H1 (cell line): Measurements from ENCODE around the gene C20orf96. TPM values are rescaled to one million over a fixed set of nuclear protein-coding genes. Genes with fewer than 3 reads are reported as not detected.

ENCODE experiments used
- CTCF ChIA-PET: fragments of 300-600 bp; sonication (Branson Sonifier 250); formaldehyde crosslinking; loops from one replicate; lab custom pipeline; 2021; ENCODE audit not compliant: partially characterized antibody; lab: Charles Lee
- POLR2A ChIA-PET: fragments of 300-600 bp; sonication (Branson Sonifier 250); formaldehyde crosslinking; loops from one replicate; lab custom pipeline; 2021; ENCODE audit warnings: inconsistent platforms; ENCODE audit not compliant: partially characterized antibody; lab: Charles Lee
- DNase-seq, 2 experiments: peaks; one replicate each; pipeline versions ENCODE4 v3.0.0 to v3.0.0-alpha.2; 2010 to 2022; ENCODE audit warnings: low spot score in 2 of 2, low read depth in 1 of 2, mixed read lengths in 1 of 2
- FAIRE-seq: peaks from 2 replicates; lab custom pipeline; 2011; peaks lifted over from hg19 to GRCh38; lab: Jason Lieb, UNC
- H2AFZ ChIP-seq: 2 replicates; pipeline ENCODE4 v1.8.1; 2012; ENCODE audit warnings: low read length, inconsistent platforms
- H2AK5ac ChIP-seq: 2 replicates; pipeline ENCODE4 v1.6.1; 2013; ENCODE audit warnings: low read depth, low read length
- H2BK120ac ChIP-seq: replicated peaks from 2 replicates; pipeline ENCODE3; 2013; ENCODE audit warnings: low read depth, low read length, inconsistent platforms
- H2BK12ac ChIP-seq: 2 replicates; pipeline ENCODE4 v1.6.1; 2013; ENCODE audit warnings: low read depth, low read length
- H2BK15ac ChIP-seq: 2 replicates; pipeline ENCODE4 v1.6.1; 2013; ENCODE audit warnings: low read length
- H2BK20ac ChIP-seq: 2 replicates; pipeline ENCODE4 v1.6.1; 2013; ENCODE audit warnings: low read length
- H2BK5ac ChIP-seq: 2 replicates; pipeline ENCODE4 v1.6.1; 2013; ENCODE audit warnings: low read depth, low read length
- H3K14ac ChIP-seq: 2 replicates; pipeline ENCODE4 v1.6.1; 2013; ENCODE audit warnings: inconsistent platforms; ENCODE audit not compliant: insufficient read length
- H3K18ac ChIP-seq: 2 replicates; pipeline ENCODE4 v1.6.1; 2013; ENCODE audit warnings: low read length; ENCODE audit errors: extremely low read depth
- H3K23ac ChIP-seq: 2 replicates; pipeline ENCODE4 v1.6.1; 2013; ENCODE audit warnings: inconsistent platforms; ENCODE audit not compliant: insufficient read length
- H3K23me2 ChIP-seq: 2 replicates; pipeline ENCODE4 v1.6.1; 2013; ENCODE audit warnings: low read depth, low read length
- H3K27ac ChIP-seq: 2 replicates; pipeline ENCODE4 v1.6.1; 2011; ENCODE audit warnings: low read depth, low read length, inconsistent platforms
- H3K27me3 ChIP-seq, 4 experiments: replicated peaks in 1 of 4; 1 replicate in 1 of 4; 2 replicates in 3 of 4; pipeline versions ENCODE4 v1.6.1 to v1.8.1; 2011 to 2013; ENCODE audit warnings: low read length in 3 of 4, mild to moderate bottlenecking in 3 of 4, inconsistent platforms in 2 of 4, mixed read lengths in 2 of 4, moderate library complexity in 1 of 4; ENCODE audit not compliant: control insufficient read depth in 3 of 4, insufficient read depth in 3 of 4; ENCODE audit errors: extremely low read depth in 1 of 4
- H3K36me3 ChIP-seq, 4 experiments: 2 replicates each; pipeline versions ENCODE4 v1.6.1 to v1.8.1; 2011 to 2013; ENCODE audit warnings: mild to moderate bottlenecking in 4 of 4, low read length in 3 of 4, moderate library complexity in 2 of 4, control low read depth in 1 of 4, inconsistent platforms in 1 of 4; ENCODE audit not compliant: insufficient read depth in 4 of 4, control insufficient read depth in 2 of 4
- H3K4ac ChIP-seq: replicated peaks from 2 replicates; pipeline ENCODE3; 2013; ENCODE audit warnings: low read length, low read depth, mixed read lengths, inconsistent platforms; ENCODE audit not compliant: insufficient read length
- H3K4me1 ChIP-seq, 4 experiments: replicated peaks in 1 of 4; 1 replicate in 1 of 4; 2 replicates in 3 of 4; pipeline versions ENCODE4 v1.6.1 to v1.8.1; 2011 to 2013; ENCODE audit warnings: low read length in 3 of 4, inconsistent platforms in 2 of 4, mixed read lengths in 1 of 4; ENCODE audit not compliant: insufficient read depth in 4 of 4, control insufficient read depth in 3 of 4
- H3K4me2 ChIP-seq, 2 experiments: 2 replicates each; pipeline versions ENCODE4 v1.6.1 to v1.8.1; 2011 to 2013; ENCODE audit warnings: low read depth in 2 of 2, low read length in 2 of 2, control low read depth in 1 of 2, inconsistent platforms in 1 of 2, mild to moderate bottlenecking in 1 of 2; ENCODE audit not compliant: insufficient read depth in 1 of 2
- H3K4me3 ChIP-seq, 4 experiments: fragments of 200-600, 300-600 bp in 1 of 4; sonication (generic), shearing (Covaris generic), sonication (Bioruptor Twin) in 1 of 4; 2 replicates each; pipeline versions ENCODE4 v1.5.1 to v1.8.1; 2011 to 2016; ENCODE audit warnings: low read length in 4 of 4, low read depth in 3 of 4, control low read depth in 2 of 4, inconsistent platforms in 2 of 4, mild to moderate bottlenecking in 2 of 4, mixed read lengths in 1 of 4, moderate library complexity in 1 of 4; ENCODE audit not compliant: insufficient read depth in 2 of 4; ENCODE audit errors: extremely low read depth in 1 of 4
- H3K56ac ChIP-seq: replicated peaks from 2 replicates; pipeline ENCODE3; 2013; ENCODE audit warnings: low read depth, mild to moderate bottlenecking, mixed read lengths, low read length, inconsistent platforms; ENCODE audit not compliant: insufficient read length
- H3K79me1 ChIP-seq: 2 replicates; pipeline ENCODE4 v1.6.1; 2013; ENCODE audit warnings: low read depth, low read length, control low read depth
- H3K79me2 ChIP-seq, 2 experiments: 2 replicates each; pipeline versions ENCODE4 v1.6.1 to v1.8.1; 2012 to 2013; ENCODE audit warnings: low read length in 2 of 2, mild to moderate bottlenecking in 2 of 2, inconsistent platforms in 1 of 2; ENCODE audit not compliant: insufficient read depth in 2 of 2, control insufficient read depth in 1 of 2
- H3K9ac ChIP-seq, 4 experiments: replicated peaks in 1 of 4; 1 replicate in 1 of 4; 2 replicates in 3 of 4; pipeline versions ENCODE4 v1.6.1 to v1.8.1; 2011 to 2013; ENCODE audit warnings: low read depth in 3 of 4, low read length in 3 of 4, control low read depth in 2 of 4, mild to moderate bottlenecking in 2 of 4, moderate library complexity in 2 of 4, inconsistent platforms in 1 of 4; ENCODE audit errors: extremely low read depth in 1 of 4
- H3K9me3 ChIP-seq, 2 experiments: 2 replicates each; pipeline versions ENCODE4 v1.6.1 to v1.8.1; 2012 to 2013; ENCODE audit warnings: mild to moderate bottlenecking in 2 of 2, moderate library complexity in 2 of 2, control low read depth in 1 of 2, inconsistent platforms in 1 of 2, low read depth in 1 of 2, low read length in 1 of 2, mixed read lengths in 1 of 2; ENCODE audit not compliant: insufficient read depth in 2 of 2
- H4K20me1 ChIP-seq, 2 experiments: replicated peaks in 1 of 2; 2 replicates each; pipeline versions ENCODE3 to v1.8.1; 2011 to 2013; ENCODE audit warnings: inconsistent platforms in 2 of 2, low read length in 2 of 2, mild to moderate bottlenecking in 1 of 2; ENCODE audit not compliant: insufficient read depth in 2 of 2, control insufficient read depth in 1 of 2
- H4K5ac ChIP-seq: 2 replicates; pipeline ENCODE4 v1.6.1; 2013; ENCODE audit warnings: low read length, low read depth, mixed read lengths, inconsistent platforms; ENCODE audit not compliant: insufficient read length
- H4K8ac ChIP-seq: 2 replicates; pipeline ENCODE4 v1.8.0; 2013; ENCODE audit warnings: mild to moderate bottlenecking, moderate library complexity, low read length, inconsistent platforms; ENCODE audit not compliant: insufficient read depth; ENCODE audit errors: extremely low read depth
- H4K91ac ChIP-seq: replicated peaks from 2 replicates; pipeline ENCODE3; 2013; ENCODE audit warnings: low read length, mixed read lengths, inconsistent platforms; ENCODE audit not compliant: insufficient read length
- HDAC6 ChIP-seq: IDR thresholded peaks from one replicate; pipeline ENCODE4 v1.7.1; 2012; ENCODE audit warnings: low read depth, mild to moderate bottlenecking, inconsistent platforms, low read length, moderate library complexity
- POLR2A ChIP-seq, 2 experiments: IDR thresholded peaks; 1 replicate in 1 of 2; 2 replicates in 1 of 2; pipeline ENCODE4 v1.6.1; 2011; ENCODE audit warnings: low read depth in 2 of 2, low read length in 2 of 2, mild to moderate bottlenecking in 2 of 2; ENCODE audit errors: control extremely low read depth in 1 of 2
- POLR2AphosphoS5 ChIP-seq: IDR thresholded peaks from 2 replicates; pipeline ENCODE4 v1.6.1; 2011; ENCODE audit warnings: low read depth, low read length
- WGBS, 2 experiments: shearing (Covaris generic) in 1 of 2; methylation state at CpG; one replicate each; pipeline versions ENCODE4 v1.1.6 to v1.1.7; 2013 to 2015; ENCODE audit warnings: low lambda C conversion rate in 2 of 2, mixed read lengths in 2 of 2, inconsistent platforms in 1 of 2, low coverage in 1 of 2, missing lambda C conversion rate in 1 of 2; ENCODE audit not compliant: insufficient replicate concordance in 2 of 2, insufficient coverage in 1 of 2, insufficient read length in 1 of 2; ENCODE audit errors: extremely low coverage in 1 of 2, missing lambda C conversion rate in 1 of 2; 5-methylcytosine and 5-hydroxymethylcytosine counted together
- polyA plus RNA-seq, 7 experiments: library from polyadenylated mRNA; depleted of rRNA in 3 of 7; stranded (reverse) in 5 of 7; unstranded in 2 of 7; fragments of >200 nt in 5 of 7; fragments of 200-250 nt in 2 of 7; gene quantifications; 1 replicate in 5 of 7; 2 replicates in 1 of 7; 4 replicates in 1 of 7; pipeline versions ENCODE4 v1.2.1 to v1.2.3, GENCODE V29; 2011 to 2013; ENCODE audit warnings: missing spikeins in 2 of 7, mixed read lengths in 2 of 7
- total RNA-seq: library from RNA; stranded (reverse); fragmentation: NEBNext Ultra II Directional; extraction: Animal tissue kit (Norgen Biotek cat#: 25700); gene quantifications from 2 replicates; pipeline ENCODE4 v1.2.1, GENCODE V29; 2021

The C20orf96 gene
- total and polyA plus RNA-seq, 2 of the 8 experiments (the other 6 are each of a cell fraction or from before 2014, with no cell fraction given), result 19.2 to 21.0 TPM

DNA sequence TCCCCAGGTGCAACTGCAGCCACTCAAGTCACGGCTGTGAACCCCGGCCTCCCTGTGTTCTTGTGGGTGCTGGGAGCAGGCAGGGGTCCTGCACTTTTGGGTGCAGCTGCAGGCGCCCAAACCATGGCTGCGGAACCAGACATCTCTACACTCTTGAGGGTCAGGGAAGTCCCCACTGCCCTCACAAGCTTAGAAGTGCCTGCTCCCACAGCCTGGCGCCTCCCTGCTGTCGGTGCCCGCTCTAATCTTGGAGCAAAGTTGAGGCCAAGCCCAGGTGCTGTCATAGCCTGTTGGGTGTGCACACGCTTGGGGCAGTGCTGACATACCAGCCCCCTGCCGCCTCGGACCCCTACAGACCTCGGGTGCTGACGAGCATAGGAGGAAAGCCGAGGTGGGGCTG is 26.8 kb downstream of the C20orf96 start:
- CTCF ChIA-PET, result interaction anchor here (1.0 to 7.5 kb wide), 5 partner anchors 16 to 68 kb away, joined by 3 to 63 read pairs (median 5); no protein-coding TSS in a partner anchor
- 84% methylated on average over 13 of the region's 13 CpGs; no CpG with 5 or more reads in 1 of the 2 experiments for WGBS, 2 experiments
- TF ChIP-seq POLR2AphosphoS5 (no peak), HDAC6 (no peak), POLR2A (IDR thresholded peaks at IDR 0.05; ENCODE audit: control extremely low read depth in 1 of 2, low read depth in 2 of 2, low read length in 2 of 2) (no peak)

More for the DNA sequence above, 26.8 kb downstream of the C20orf96 start:
- no peak overlapping the region for H3K4me3 ChIP-seq
- H3K27ac ChIP-seq, result no peak overlapping the region
- no peak overlapping the region for H3K9ac ChIP-seq
- no peak overlapping the region for H4K91ac ChIP-seq
- no peak overlapping the region for H2BK120ac ChIP-seq
- no peak overlapping the region for H2AFZ ChIP-seq
- no peak overlapping the region for H3K56ac ChIP-seq
- no peak overlapping the region for H4K8ac ChIP-seq
- H3K79me1 ChIP-seq, result no peaks in the 10 kb centered on the region
- no peak overlapping the region for H2BK20ac ChIP-seq
- H2BK15ac ChIP-seq, result no peak overlapping the region
- no peaks in the 10 kb centered on the region for H3K9me3 ChIP-seq
- H3K79me2 ChIP-seq, result no peaks in the 10 kb centered on the region
- no peak overlapping the region for H3K4ac ChIP-seq
- no peak overlapping the region for H3K23ac ChIP-seq
- no peak overlapping the region for H2BK12ac ChIP-seq
- no peak overlapping the region for H4K5ac ChIP-seq
- no peak overlapping the region for H3K14ac ChIP-seq
- peaks cover 4 to 33% (median 18%) of the 10 kb centered on the region in 4 experiments for H3K27me3 ChIP-seq
- no peak for FAIRE-seq
- POLR2A ChIA-PET, result interaction anchor here (0.9 kb wide), 1 partner anchor 62 kb away, joined by 3 read pairs; the partner anchor contains the start of gene SOX12
- DNase-seq, result no peak
- H3K36me3 ChIP-seq, result no peaks in the 10 kb centered on the region
- H2AK5ac ChIP-seq, result no peak overlapping the region
- H2BK5ac ChIP-seq, result no peak overlapping the region
- no peak overlapping the region for H3K4me2 ChIP-seq
- no peaks in the 10 kb centered on the region for H3K23me2 ChIP-seq
- H3K18ac ChIP-seq, result no peak overlapping the region
- H3K4me1 ChIP-seq, result 0 out of 7 replicates have a peak, but pooled peaks cover 0 to 2% (median 0%) of the 10 kb centered on the region in 4 experiments
- H4K20me1 ChIP-seq, result peaks cover 0 to 1% of the 10 kb centered on the region in 2 experiments
